GM12891 (cell line): ENCODE results near the gene PCDHA1.
"Not testable (repeated sequence)": the region's sequence is repeated elsewhere in the genome, so short reads cannot be mapped to it uniquely, and the experiment has no call there.

Source experiments
- PAX5 ChIP-seq: IDR thresholded peaks from 2 replicates; pipeline ENCODE4 v1.6.1; 2011; ENCODE audit warnings: low read length, moderate library complexity, mild to moderate bottlenecking; ENCODE audit not compliant: insufficient read depth, severe bottlenecking
- POLR2A ChIP-seq: IDR thresholded peaks from 2 replicates; pipeline ENCODE4 v1.6.1; 2011; ENCODE audit warnings: low read depth, low read length, control low read depth
- POLR2AphosphoS5 ChIP-seq: IDR thresholded peaks from 2 replicates; pipeline ENCODE4 v1.6.1; 2011; ENCODE audit warnings: low read depth, low read length, control low read depth
- SPI1 ChIP-seq: IDR thresholded peaks from 2 replicates; pipeline ENCODE4 v1.6.1; 2011; ENCODE audit warnings: low read depth, low read length, control low read depth
- TAF1 ChIP-seq: IDR thresholded peaks from 2 replicates; pipeline ENCODE4 v1.6.1; 2011; ENCODE audit warnings: low read depth, low read length, control low read depth

- not testable (repeated sequence) for TF ChIP-seq POLR2A, TAF1, SPI1, POLR2AphosphoS5, PAX5
Measured at GRCh38 chr5:140787849-140788504, 2.0 kb downstream of the PCDHA1 start.
